Measurements from ENCODE around the gene GPC6.

GPC6 gene

GRCh38 chr13:94006296-94006695 lies 779.7 kb downstream of the GPC6 start:
- in situ Hi-C loops (cut with HindIII; ENCODE audit: low sequenced_read_pairs) = no loop called here

GRCh38 chr13:94007072-94007471 lies 780.5 kb downstream of the GPC6 start:
- in situ Hi-C loops (cut with HindIII; ENCODE audit: low sequenced_read_pairs) = no loop called here

GRCh38 chr13:94009701-94010100 lies 783.1 kb downstream of the GPC6 start:
- in situ Hi-C loops (cut with HindIII; ENCODE audit: low sequenced_read_pairs) = no loop called here

GRCh38 chr13:94014461-94014860 lies 787.9 kb downstream of the GPC6 start:
- in situ Hi-C loops (cut with HindIII; ENCODE audit: low sequenced_read_pairs) = no loop called here

- in situ Hi-C loops (cut with HindIII; ENCODE audit: low sequenced_read_pairs) = no loop called here
Measured at GRCh38 chr13:94020426-94020825, 793.8 kb downstream of the GPC6 start.

- in situ Hi-C loops (cut with HindIII; ENCODE audit: low sequenced_read_pairs) = no loop called here
Measured at GRCh38 chr13:94020833-94021232, 794.2 kb downstream of the GPC6 start.

- in situ Hi-C loops (cut with HindIII; ENCODE audit: low sequenced_read_pairs) = no loop called here
Measured at GRCh38 chr13:94028234-94028633, 801.6 kb downstream of the GPC6 start.

- in situ Hi-C loops (cut with HindIII; ENCODE audit: low sequenced_read_pairs) = no loop called here
Measured at GRCh38 chr13:94028650-94029049, 802.0 kb downstream of the GPC6 start.

GRCh38 chr13:94030415-94031119 lies 804.0 kb downstream of the GPC6 start:
- in situ Hi-C loops (cut with HindIII; ENCODE audit: low sequenced_read_pairs) = no loop called here

- in situ Hi-C loops (cut with HindIII; ENCODE audit: low sequenced_read_pairs) = no loop called here
Measured at GRCh38 chr13:94031609-94032008, 805.0 kb downstream of the GPC6 start.

GRCh38 chr13:94033098-94033497 lies 806.5 kb downstream of the GPC6 start:
- in situ Hi-C loops (cut with HindIII; ENCODE audit: low sequenced_read_pairs) = no loop called here

GRCh38 chr13:94033830-94034642 lies 807.4 kb downstream of the GPC6 start:
- in situ Hi-C loops (cut with HindIII; ENCODE audit: low sequenced_read_pairs) = no loop called here

- in situ Hi-C loops (cut with HindIII; ENCODE audit: low sequenced_read_pairs) = no loop called here
Measured at GRCh38 chr13:94050039-94050438, 823.4 kb downstream of the GPC6 start.

- in situ Hi-C loops (cut with HindIII; ENCODE audit: low sequenced_read_pairs) = no loop called here
Measured at GRCh38 chr13:94050686-94051085, 824.1 kb downstream of the GPC6 start.

- in situ Hi-C loops (cut with HindIII; ENCODE audit: low sequenced_read_pairs) = no loop called here
Measured at GRCh38 chr13:94053986-94054593, 827.5 kb downstream of the GPC6 start.

GRCh38 chr13:94056362-94056990 lies 829.9 kb downstream of the GPC6 start:
- in situ Hi-C loops (cut with HindIII; ENCODE audit: low sequenced_read_pairs) = no loop called here

GRCh38 chr13:94057618-94058186 lies 831.1 kb downstream of the GPC6 start:
- in situ Hi-C loops (cut with HindIII; ENCODE audit: low sequenced_read_pairs) = no loop called here

GRCh38 chr13:94058821-94059360 lies 832.3 kb downstream of the GPC6 start:
- in situ Hi-C loops (cut with HindIII; ENCODE audit: low sequenced_read_pairs) = no loop called here

GRCh38 chr13:94061301-94061700 lies 834.7 kb downstream of the GPC6 start:
- in situ Hi-C loops (cut with HindIII; ENCODE audit: low sequenced_read_pairs) = no loop called here

GRCh38 chr13:94063096-94063495 lies 836.5 kb downstream of the GPC6 start:
- in situ Hi-C loops (cut with HindIII; ENCODE audit: low sequenced_read_pairs) = no loop called here

GRCh38 chr13:94063848-94064247 lies 837.2 kb downstream of the GPC6 start:
- in situ Hi-C loops (cut with HindIII; ENCODE audit: low sequenced_read_pairs) = no loop called here
